ENCODE data around the gene RAD51B. TPM values are rescaled to one million over a fixed set of nuclear protein-coding genes. Genes with fewer than 3 reads are reported as not detected.
"Not testable (repeated sequence)": the region's sequence is repeated elsewhere in the genome, so short reads cannot be mapped to it uniquely, and the experiment has no call there.

Gene RAD51B
- polyA plus RNA-seq, 3 donors: 2.4 to 4.9 (median 3.3) TPM

- 55 to 93% (median 85%) methylated on average over 1 of the region's 1 CpG for WGBS, 3 donors
Observed at GRCh38 chr14:68761391-68761790, 941.8 kb downstream of the RAD51B start.

GRCh38 chr14:68762953-68763764, 943.6 kb downstream of the RAD51B start:
- no peak overlapping the region for H3K27ac ChIP-seq (ENCODE audit: low read depth, low read length)
- WGBS, 3 donors: 31 to 38% (median 35%) methylated on average over 11 of the region's 11 CpGs

More at GRCh38 chr14:68761391-68761790, 941.8 kb downstream of the RAD51B start:
- no peak overlapping the region for H3K27ac ChIP-seq (ENCODE audit: low read depth, low read length)

GRCh38 chr14:68763843-68764242, 944.3 kb downstream of the RAD51B start:
- H3K27ac ChIP-seq (ENCODE audit: low read depth, low read length): not testable (repeated sequence)
- 81 to 94% (median 88%) methylated on average over 4 of the region's 4 CpGs for WGBS, 3 donors

GRCh38 chr14:68766299-68767247, 947.0 kb downstream of the RAD51B start:
- 73 to 89% (median 74%) methylated on average over 7 of the region's 7 CpGs for WGBS, 3 donors
- no peak overlapping the region for H3K27ac ChIP-seq (ENCODE audit: low read depth, low read length)

GRCh38 chr14:68767248-68767645, 947.7 kb downstream of the RAD51B start:
- 97 to 99% (median 98%) methylated on average over 5 of the region's 5 CpGs for WGBS, 3 donors

GRCh38 chr14:68768316-68768715, 948.7 kb downstream of the RAD51B start:
- no peak overlapping the region for H3K27ac ChIP-seq (ENCODE audit: low read depth, low read length)
- 84 to 93% (median 91%) methylated on average over 7 of the region's 7 CpGs for WGBS, 3 donors

More at GRCh38 chr14:68767248-68767645, 947.7 kb downstream of the RAD51B start:
- no peak overlapping the region for H3K27ac ChIP-seq (ENCODE audit: low read depth, low read length)

GRCh38 chr14:68770051-68770450, 950.5 kb downstream of the RAD51B start:
- no peak overlapping the region for H3K27ac ChIP-seq (ENCODE audit: low read depth, low read length)
- WGBS, 3 donors: 94 to 95% (median 95%) methylated on average over 9 of the region's 9 CpGs

GRCh38 chr14:68770553-68771286, 951.1 kb downstream of the RAD51B start:
- no peak overlapping the region for H3K27ac ChIP-seq (ENCODE audit: low read depth, low read length)

GRCh38 chr14:68771631-68772030, 952.1 kb downstream of the RAD51B start:
- H3K27ac ChIP-seq (ENCODE audit: low read depth, low read length): no peak overlapping the region
- WGBS, 3 donors: 30 to 64% (median 44%) methylated on average over 10 of the region's 10 CpGs

More at GRCh38 chr14:68770553-68771286, 951.1 kb downstream of the RAD51B start:
- WGBS, 3 donors: 81 to 93% (median 84%) methylated on average over 11 of the region's 11 CpGs

GRCh38 chr14:68772761-68773381, 953.3 kb downstream of the RAD51B start:
- no peak overlapping the region for H3K27ac ChIP-seq (ENCODE audit: low read depth, low read length)
- 63 to 86% (median 85%) methylated on average over 6 of the region's 6 CpGs for WGBS, 3 donors

GRCh38 chr14:68774771-68775613, 955.4 kb downstream of the RAD51B start:
- 95 to 99% (median 99%) methylated on average over 4 of the region's 4 CpGs for WGBS, 3 donors

GRCh38 chr14:68775614-68776126, 956.1 kb downstream of the RAD51B start:
- H3K27ac ChIP-seq (ENCODE audit: low read depth, low read length): no peak overlapping the region
- 81 to 91% (median 84%) methylated on average over 6 of the region's 6 CpGs for whole genome bisulfite sequencing, 3 donors

More at GRCh38 chr14:68774771-68775613, 955.4 kb downstream of the RAD51B start:
- H3K27ac ChIP-seq (ENCODE audit: low read depth, low read length): no peak overlapping the region

- WGBS, 3 donors: 97 to 100% (median 100%) methylated on average over 1 of the region's 1 CpG
- no peak overlapping the region for H3K27ac ChIP-seq (ENCODE audit: low read depth, low read length)
Observed at GRCh38 chr14:68777644-68778043, 958.1 kb downstream of the RAD51B start.

All from adipose tissue (tissue), 3 donors.